ENCODE results near the gene CACNA2D4.

CACNA2D4 gene

GRCh38 chr12:1781772-1782171, 136.7 kb downstream of the CACNA2D4 start:
- DNase-seq (ENCODE audit: low read depth) = no peak
- TF ChIP-seq CTCF (conservative IDR thresholded peaks at IDR 0.05; ENCODE audit: control insufficient read depth, insufficient read depth, low read depth, low read length) = no peak
- no peak overlapping the region for H3K4me3 ChIP-seq (ENCODE audit: control insufficient read depth, low read depth, low read length)

- no peak overlapping the region for H3K4me3 ChIP-seq (ENCODE audit: control insufficient read depth, low read depth, low read length)
- no peak for TF ChIP-seq CTCF (conservative IDR thresholded peaks at IDR 0.05; ENCODE audit: control insufficient read depth, insufficient read depth, low read depth, low read length)
- DNase-seq (ENCODE audit: low read depth) = peak; percentile 66
These were observed 138.7 kb downstream of the CACNA2D4 start for GRCh38 chr12:1779783-1780182.

GRCh38 chr12:1778911-1779310, 139.5 kb downstream of the CACNA2D4 start:
- H3K4me3 ChIP-seq (ENCODE audit: control insufficient read depth, low read depth, low read length) = no peak overlapping the region
- TF ChIP-seq CTCF (conservative IDR thresholded peaks at IDR 0.05; ENCODE audit: control insufficient read depth, insufficient read depth, low read depth, low read length) = no peak
- DNase-seq (ENCODE audit: low read depth) = peak; percentile 42

- DNase-seq (ENCODE audit: low read depth) = peak; percentile 86
- no peak for TF ChIP-seq CTCF (conservative IDR thresholded peaks at IDR 0.05; ENCODE audit: control insufficient read depth, insufficient read depth, low read depth, low read length)
- no peak overlapping the region for H3K4me3 ChIP-seq (ENCODE audit: control insufficient read depth, low read depth, low read length)
These were observed 140.7 kb downstream of the CACNA2D4 start for GRCh38 chr12:1777798-1778197.

- H3K4me3 ChIP-seq (ENCODE audit: control insufficient read depth, low read depth, low read length) = no peak overlapping the region
These were observed 142.1 kb downstream of the CACNA2D4 start for GRCh38 chr12:1776170-1776921.

GRCh38 chr12:1773937-1774655, 144.4 kb downstream of the CACNA2D4 start:
- DNase-seq (ENCODE audit: low read depth) = peak; percentile 56
- TF ChIP-seq CTCF (conservative IDR thresholded peaks at IDR 0.05; ENCODE audit: control insufficient read depth, insufficient read depth, low read depth, low read length) = no peak
- H3K4me3 ChIP-seq (ENCODE audit: control insufficient read depth, low read depth, low read length) = no peak overlapping the region

More at GRCh38 chr12:1776170-1776921, 142.1 kb downstream of the CACNA2D4 start:
- no peak for TF ChIP-seq CTCF (conservative IDR thresholded peaks at IDR 0.05; ENCODE audit: control insufficient read depth, insufficient read depth, low read depth, low read length)
- DNase-seq (ENCODE audit: low read depth) = peak; percentile 92
